B cell (primary cell): ENCODE results near the gene MYLK2. TPM values are rescaled to one million over a fixed set of nuclear protein-coding genes. Genes with fewer than 3 reads are reported as not detected.

Experiments
- ATAC-seq: fragments of 200-7000 bp; cut with Tn5 transposase; one replicate; pipeline ENCODE4 v1.10.0; 2021; ENCODE audit warnings: low read depth, mild to moderate bottlenecking, moderate number of reproducible peaks, moderate library complexity
- CTCF ChIA-PET: fragments of 350-600 bp; sonication (Branson Sonifier 250); formaldehyde crosslinking; loops from one replicate; lab custom pipeline; 2021; ENCODE audit warnings: antibody characterized with exemption, inconsistent platforms; lab: Charles Lee
- POLR2A ChIA-PET: fragments of 350-600 bp; sonication (Branson Sonifier 250); formaldehyde crosslinking; loops from one replicate; lab custom pipeline; 2021; ENCODE audit warnings: antibody characterized with exemption; lab: Charles Lee
- DNase-seq: peaks from one replicate; pipeline ENCODE4 v3.0.0; 2013
- H2AFZ ChIP-seq: 2 replicates; pipeline ENCODE4 v1.6.1; 2012; ENCODE audit warnings: mild to moderate bottlenecking, low read depth, low read length; ENCODE audit not compliant: insufficient read depth, poor library complexity, severe bottlenecking
- H3K27ac ChIP-seq, 2 donors: 1 replicate in 1 of 2; 2 replicates in 1 of 2; pipeline ENCODE4 v1.5.1; 2012 to 2013; ENCODE audit warnings: low read length in 2 of 2, mild to moderate bottlenecking in 2 of 2, moderate library complexity in 1 of 2
- H3K27me3 ChIP-seq, 4 experiments: fragments of 200-600 bp in 1 of 4; sonication (generic) in 1 of 4; replicated peaks in 1 of 4; 1 replicate in 2 of 4; 2 replicates in 2 of 4; pipeline versions ENCODE4 v1.6.1 to v1.7.0; 2013 to 2016; ENCODE audit warnings: low read length in 3 of 4, mild to moderate bottlenecking in 2 of 4, mixed read lengths in 1 of 4, moderate library complexity in 1 of 4; ENCODE audit not compliant: insufficient read depth in 4 of 4, control insufficient read depth in 3 of 4; ENCODE audit errors: control extremely low read depth in 1 of 4
- H3K36me3 ChIP-seq, 2 experiments: replicated peaks in 1 of 2; 1 replicate in 1 of 2; 2 replicates in 1 of 2; pipeline versions ENCODE4 v1.6.1 to v1.7.1; 2013; ENCODE audit warnings: low read length in 1 of 2; ENCODE audit not compliant: insufficient read depth in 2 of 2, control insufficient read depth in 1 of 2; ENCODE audit errors: control extremely low read depth in 1 of 2, extremely low read depth in 1 of 2
- H3K4me1 ChIP-seq, 2 donors: fragments of 200-600 bp in 1 of 2; sonication (generic) in 1 of 2; 1 replicate in 1 of 2; 2 replicates in 1 of 2; pipeline versions ENCODE4 v1.5.1 to v1.6.1; 2013 to 2017; ENCODE audit warnings: low read length in 2 of 2; ENCODE audit not compliant: control insufficient read depth in 2 of 2, insufficient read depth in 2 of 2
- H3K4me2 ChIP-seq: replicated peaks from 2 replicates; pipeline ENCODE3; 2012; ENCODE audit warnings: mild to moderate bottlenecking, low read depth, low read length; ENCODE audit not compliant: poor library complexity, severe bottlenecking
- H3K4me3 ChIP-seq, 5 experiments: fragments of 200-600 bp in 1 of 5; sonication (generic) in 1 of 5; 1 replicate in 3 of 5; 2 replicates in 2 of 5; pipeline versions ENCODE4 v1.5.1 to v1.7.0; 2011 to 2016; ENCODE audit warnings: low read length in 4 of 5, mild to moderate bottlenecking in 4 of 5, low read depth in 2 of 5, control low read depth in 1 of 5, moderate library complexity in 1 of 5; ENCODE audit not compliant: insufficient read depth in 1 of 5; ENCODE audit errors: control extremely low read depth in 1 of 5, extremely low read depth in 1 of 5
- H3K79me2 ChIP-seq: fragments of 200-600 bp; sonication (generic); one replicate; pipeline ENCODE4 v1.6.0; 2016; ENCODE audit warnings: low read length; ENCODE audit not compliant: control insufficient read depth, insufficient read depth
- H3K9ac ChIP-seq: fragments of 200-600 bp; sonication (generic); 2 replicates; pipeline ENCODE4 v1.6.1; 2017; ENCODE audit warnings: mild to moderate bottlenecking, low read length, moderate library complexity
- H3K9me3 ChIP-seq, 3 donors: one replicate each; pipeline versions ENCODE4 v1.6.1 to v1.7.1; 2013; ENCODE audit warnings: low read length in 2 of 3; ENCODE audit not compliant: control insufficient read depth in 2 of 3, insufficient read depth in 1 of 3; ENCODE audit errors: control extremely low read depth in 1 of 3
- H4K20me1 ChIP-seq: 2 replicates; pipeline ENCODE4 v1.6.0; 2012; ENCODE audit warnings: mild to moderate bottlenecking, low read length; ENCODE audit not compliant: insufficient read depth, control insufficient read depth, poor library complexity, severe bottlenecking
- H3K27ac Mint-ChIP-seq: one replicate; pipeline ENCODE4 v1.8.0; 2021; ENCODE audit warnings: mixed read lengths
- H3K27me3 Mint-ChIP-seq: one replicate; pipeline ENCODE4 v1.8.0; 2021; ENCODE audit warnings: mixed read lengths
- H3K4me1 Mint-ChIP-seq: one replicate; pipeline ENCODE4 v1.8.0; 2021; ENCODE audit warnings: mixed read lengths
- H3K4me3 Mint-ChIP-seq: one replicate; pipeline ENCODE4 v1.8.0; 2021; ENCODE audit warnings: mixed read lengths
- H3K9me3 Mint-ChIP-seq: one replicate; pipeline ENCODE4 v1.8.0; 2022; ENCODE audit warnings: mixed read lengths; ENCODE audit not compliant: insufficient read depth
- EZH2 ChIP-seq: IDR thresholded peaks from 2 replicates; pipeline ENCODE4 v1.6.1; 2012; ENCODE audit warnings: borderline replicate concordance, low read depth, mild to moderate bottlenecking, moderate library complexity, low read length; ENCODE audit not compliant: insufficient read depth, poor library complexity, severe bottlenecking
- WGBS: methylation state at CpG from one replicate; pipeline ENCODE4 v1.1.5; 2013; ENCODE audit warnings: missing lambda C conversion rate; ENCODE audit not compliant: insufficient coverage; 5-methylcytosine and 5-hydroxymethylcytosine counted together
- intact Hi-C: fragments of 100-400 bp; cut with micrococcal nuclease; formaldehyde crosslinking; loops from one replicate; pipeline ENCODE4 v1.10.0; 2022
- polyA plus RNA-seq: library from polyadenylated mRNA; depleted of rRNA; stranded (reverse); fragments of >200 nt; gene quantifications from 2 replicates; pipeline ENCODE4 v1.2.3, GENCODE V29; 2012
- total RNA-seq, 2 donors: library from RNA; stranded (reverse); fragments of 120-200 nt in 1 of 2; gene quantifications; 1 replicate in 1 of 2; 2 replicates in 1 of 2; pipeline versions ENCODE4 v1.2.3 to v1.2.4, GENCODE V29; 2013 to 2022
- TF ChIP-seq, protein P1 (sequence below): fragments of 200-600 bp; IDR thresholded peaks from one replicate; pipeline ENCODE4 v1.8.0; 2022; ENCODE audit warnings: antibody characterized with exemption, mild to moderate bottlenecking

MYLK2 gene
- total and polyA plus RNA-seq, 2 donors (not counting 1 experiment from before 2014, with no cell fraction given): not detected

DNA sequence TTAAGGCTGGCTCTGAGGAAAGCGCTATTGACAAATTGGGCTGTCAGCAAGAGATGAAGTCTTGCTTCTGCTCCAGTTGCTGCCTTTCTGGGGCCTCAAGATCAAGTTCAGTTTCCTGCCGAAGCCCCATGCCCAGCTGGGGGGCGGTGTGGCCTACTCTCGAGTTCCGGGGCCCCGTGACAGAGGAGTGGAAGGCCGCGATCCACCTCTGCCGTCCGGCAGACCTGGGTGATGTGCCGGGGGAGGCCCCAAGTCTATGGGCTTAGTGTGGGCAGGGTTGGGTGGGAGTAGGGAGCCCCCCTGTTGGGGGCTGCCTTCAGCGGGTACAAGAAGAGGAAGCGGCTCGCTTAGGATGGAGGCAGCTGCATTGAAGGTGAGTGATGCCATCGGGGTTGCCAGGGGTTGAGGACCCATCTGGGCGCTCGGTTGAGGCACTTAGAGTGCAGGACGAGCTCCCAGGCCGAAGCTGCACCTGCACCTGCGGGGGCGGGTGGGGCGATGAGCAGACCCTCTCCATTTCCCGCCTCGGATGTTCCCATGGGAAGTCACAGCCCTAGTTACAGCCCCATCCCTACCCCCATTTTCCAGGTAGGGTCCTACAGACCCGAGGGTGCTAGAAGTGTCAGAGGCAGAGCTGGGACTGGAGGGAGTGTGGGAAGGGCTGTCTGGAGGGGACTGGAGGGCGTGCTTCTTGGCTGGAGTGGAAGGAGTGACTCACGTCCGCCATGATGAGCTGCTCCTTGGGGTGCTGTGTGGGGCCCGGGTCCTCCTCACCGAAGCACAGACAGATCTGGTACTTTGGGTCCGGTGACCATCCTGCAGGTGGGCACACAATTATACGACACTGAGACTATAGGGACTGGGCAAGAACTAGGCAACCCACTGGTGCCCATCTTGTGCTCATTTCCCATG, 29.2 kb downstream of the MYLK2 start:
- peaks cover 23% of the 10 kb centered on the region for H3K27me3 Mint-ChIP-seq
- no peaks in the 10 kb centered on the region for H3K36me3 ChIP-seq
- H3K79me2 ChIP-seq: no peaks in the 10 kb centered on the region
- no peak overlapping the region for H2AFZ ChIP-seq
- POLR2A ChIA-PET: no interaction called here
- WGBS: 77% methylated on average over 24 of the region's 32 CpGs
- CTCF ChIA-PET: interaction anchor here (1.0 to 3.1 kb wide), 8 partner anchors 8 to 103 kb away, joined by 3 to 31 read pairs (median 10); partner anchors contain the start of genes MYLK2 and PDRG1
- no peak for ATAC-seq
- H3K9me3 Mint-ChIP-seq: no peaks in the 10 kb centered on the region
- peaks cover under 1% of the 10 kb centered on the region for H3K4me1 Mint-ChIP-seq
- H3K4me2 ChIP-seq: no peak overlapping the region
- TF ChIP-seq, protein P1, sequence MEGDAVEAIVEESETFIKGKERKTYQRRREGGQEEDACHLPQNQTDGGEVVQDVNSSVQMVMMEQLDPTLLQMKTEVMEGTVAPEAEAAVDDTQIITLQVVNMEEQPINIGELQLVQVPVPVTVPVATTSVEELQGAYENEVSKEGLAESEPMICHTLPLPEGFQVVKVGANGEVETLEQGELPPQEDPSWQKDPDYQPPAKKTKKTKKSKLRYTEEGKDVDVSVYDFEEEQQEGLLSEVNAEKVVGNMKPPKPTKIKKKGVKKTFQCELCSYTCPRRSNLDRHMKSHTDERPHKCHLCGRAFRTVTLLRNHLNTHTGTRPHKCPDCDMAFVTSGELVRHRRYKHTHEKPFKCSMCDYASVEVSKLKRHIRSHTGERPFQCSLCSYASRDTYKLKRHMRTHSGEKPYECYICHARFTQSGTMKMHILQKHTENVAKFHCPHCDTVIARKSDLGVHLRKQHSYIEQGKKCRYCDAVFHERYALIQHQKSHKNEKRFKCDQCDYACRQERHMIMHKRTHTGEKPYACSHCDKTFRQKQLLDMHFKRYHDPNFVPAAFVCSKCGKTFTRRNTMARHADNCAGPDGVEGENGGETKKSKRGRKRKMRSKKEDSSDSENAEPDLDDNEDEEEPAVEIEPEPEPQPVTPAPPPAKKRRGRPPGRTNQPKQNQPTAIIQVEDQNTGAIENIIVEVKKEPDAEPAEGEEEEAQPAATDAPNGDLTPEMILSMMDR: no peak
- no peak for TF ChIP-seq EZH2
- H3K27ac ChIP-seq: no peak overlapping the region
- H3K27ac Mint-ChIP-seq: no peak overlapping the region
- no peak overlapping the region for H3K4me3 ChIP-seq
- H3K27me3 ChIP-seq: peaks cover 0 to 16% (median 2%) of the 10 kb centered on the region in 4 experiments
- no peak overlapping the region for H3K4me3 Mint-ChIP-seq
- H4K20me1 ChIP-seq: no peaks in the 10 kb centered on the region
- no peaks in the 10 kb centered on the region for H3K9me3 ChIP-seq
- H3K9ac ChIP-seq: no peak overlapping the region
- intact Hi-C loops: no loop called here
- H3K4me1 ChIP-seq: no peaks in the 10 kb centered on the region
- DNase-seq: no peak

DNA sequence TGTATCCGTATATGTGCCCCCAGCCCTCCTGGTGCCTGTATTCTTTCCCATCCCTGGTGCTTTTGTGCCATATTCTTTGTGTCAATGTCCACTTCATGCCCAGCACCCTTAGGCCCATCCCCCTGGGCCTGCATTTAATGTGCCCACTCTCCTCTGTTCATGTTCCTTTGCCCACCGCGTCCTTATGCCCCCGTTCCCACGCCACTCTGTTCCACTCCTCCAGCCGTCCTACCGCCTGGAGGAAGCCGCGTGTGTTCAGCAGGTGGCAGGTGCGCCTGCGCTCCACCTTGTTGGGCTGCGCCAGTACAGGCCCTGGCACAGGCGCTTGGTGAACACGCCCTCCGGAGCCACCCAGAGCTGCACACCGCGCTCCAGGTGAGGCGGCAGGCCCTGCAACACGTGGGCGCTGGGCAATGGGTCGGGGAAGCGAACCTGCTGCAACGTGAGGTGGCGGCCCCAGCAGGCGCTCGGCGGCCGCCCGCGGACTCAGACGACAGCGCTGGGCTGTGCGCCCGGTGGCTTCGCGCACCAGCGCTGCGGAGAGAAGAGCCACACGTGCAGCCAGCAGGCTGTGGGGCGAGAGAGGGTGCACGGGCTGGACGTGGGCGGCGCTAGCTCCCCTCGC, 30.3 kb downstream of the MYLK2 start:
- H3K9ac ChIP-seq: no peak overlapping the region
- Mint-ChIP-seq H3K9me3 (no peaks in the 10 kb centered on the region), H3K4me1 (no peaks in the 10 kb centered on the region), H3K27me3 (peaks cover 23% of the 10 kb centered on the region), H3K4me3 (no peak overlapping the region), H3K27ac (no peak overlapping the region)
- no peaks in the 10 kb centered on the region for H3K36me3 ChIP-seq
- no peaks in the 10 kb centered on the region for H4K20me1 ChIP-seq
- ATAC-seq (no peak), DNase-seq (no peak)
- ChIA-PET CTCF (interaction anchor here (0.9 to 8.7 kb wide), 5 partner anchors 26 to 242 kb away, joined by 4 to 187 read pairs (median 22); partner anchors contain the start of gene PDRG1), POLR2A (no interaction called here)
- peaks cover 0 to 20% (median 2%) of the 10 kb centered on the region in 4 experiments for H3K27me3 ChIP-seq
- TF ChIP-seq EZH2: no peak
- TF ChIP-seq, protein P1: no peak
- no peak overlapping the region for H3K4me2 ChIP-seq
- H3K27ac ChIP-seq: no peak overlapping the region
- no peak overlapping the region for H2AFZ ChIP-seq
- H3K4me1 ChIP-seq: no peaks in the 10 kb centered on the region
- no peaks in the 10 kb centered on the region for H3K9me3 ChIP-seq
- intact Hi-C loops: no loop called here
- no peak overlapping the region for H3K4me3 ChIP-seq
- no peaks in the 10 kb centered on the region for H3K79me2 ChIP-seq
- WGBS: 62% methylated on average over 39 of the region's 45 CpGs
